H1 (cell line): ENCODE results near the gene CRABP2.

Experiments
- CEBPB ChIP-seq: IDR thresholded peaks from 2 replicates; pipeline ENCODE4 v1.6.1; 2012; ENCODE audit warnings: low read depth, low read length
- HDAC2 ChIP-seq, 2 experiments: fragments of 300-600 bp in 1 of 2; sonication (generic) in 1 of 2; IDR thresholded peaks; 2 replicates each; pipeline ENCODE4 v1.6.1; 2011 to 2012; ENCODE audit warnings: low read depth in 2 of 2, low read length in 2 of 2, mild to moderate bottlenecking in 2 of 2, moderate library complexity in 2 of 2, borderline replicate concordance in 1 of 2, inconsistent platforms in 1 of 2
- NRF1 ChIP-seq: IDR thresholded peaks from 2 replicates; pipeline ENCODE4 v1.6.1; 2011; ENCODE audit warnings: mild to moderate bottlenecking, low read depth, low read length, improper control_type of control experiment
- POLR2A ChIP-seq, 2 experiments: IDR thresholded peaks; 1 replicate in 1 of 2; 2 replicates in 1 of 2; pipeline ENCODE4 v1.6.1; 2011; ENCODE audit warnings: low read depth in 2 of 2, low read length in 2 of 2, mild to moderate bottlenecking in 2 of 2; ENCODE audit errors: control extremely low read depth in 1 of 2
- SP1 ChIP-seq: IDR thresholded peaks from 2 replicates; pipeline ENCODE4 v1.6.1; 2011; ENCODE audit warnings: low read depth, low read length
- SP4 ChIP-seq: IDR thresholded peaks from 2 replicates; pipeline ENCODE4 v1.6.1; 2012; ENCODE audit warnings: low read length, inconsistent platforms
- ZNF274 ChIP-seq: IDR thresholded peaks from 2 replicates; pipeline ENCODE4 v1.7.0; 2012; ENCODE audit warnings: low read length, borderline replicate concordance; ENCODE audit errors: extremely low read depth
- TF ChIP-seq, protein P1 (sequence below), 3 experiments: IDR thresholded peaks; 1 replicate in 2 of 3; 2 replicates in 1 of 3; pipeline versions ENCODE4 v1.5.1 to v1.6.1; 2011; ENCODE audit warnings: low read length in 3 of 3, mild to moderate bottlenecking in 3 of 3, inconsistent platforms in 2 of 3, low read depth in 1 of 3, moderate library complexity in 1 of 3; ENCODE audit not compliant: insufficient read depth in 1 of 3; ENCODE audit errors: control extremely low read depth in 1 of 3
- TF ChIP-seq, protein P2 (sequence below): IDR thresholded peaks from 2 replicates; pipeline ENCODE4 v1.6.1; 2012; ENCODE audit warnings: low read length, inconsistent platforms

DNA sequence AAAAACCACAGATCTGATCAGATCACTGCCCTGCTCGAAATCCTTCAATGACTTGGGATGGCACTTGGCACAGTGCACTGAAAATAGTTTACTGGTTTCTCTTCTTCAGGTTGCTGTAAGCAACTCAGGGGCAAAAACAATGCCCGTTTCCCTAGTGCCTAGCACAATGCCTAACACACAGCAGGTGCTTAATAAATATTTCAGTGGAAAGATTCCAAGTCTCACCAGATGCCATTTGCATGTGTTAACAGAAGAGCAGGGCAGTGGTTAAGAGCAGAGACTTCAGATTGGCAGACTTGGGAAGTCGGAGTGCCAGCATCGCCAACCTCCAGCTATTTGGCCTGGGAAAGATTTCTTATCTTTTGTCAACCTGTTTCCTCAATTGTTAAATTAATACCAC, 12.0 kb upstream of the CRABP2 start:
- no peak for TF ChIP-seq SP1
- TF ChIP-seq, protein P1, sequence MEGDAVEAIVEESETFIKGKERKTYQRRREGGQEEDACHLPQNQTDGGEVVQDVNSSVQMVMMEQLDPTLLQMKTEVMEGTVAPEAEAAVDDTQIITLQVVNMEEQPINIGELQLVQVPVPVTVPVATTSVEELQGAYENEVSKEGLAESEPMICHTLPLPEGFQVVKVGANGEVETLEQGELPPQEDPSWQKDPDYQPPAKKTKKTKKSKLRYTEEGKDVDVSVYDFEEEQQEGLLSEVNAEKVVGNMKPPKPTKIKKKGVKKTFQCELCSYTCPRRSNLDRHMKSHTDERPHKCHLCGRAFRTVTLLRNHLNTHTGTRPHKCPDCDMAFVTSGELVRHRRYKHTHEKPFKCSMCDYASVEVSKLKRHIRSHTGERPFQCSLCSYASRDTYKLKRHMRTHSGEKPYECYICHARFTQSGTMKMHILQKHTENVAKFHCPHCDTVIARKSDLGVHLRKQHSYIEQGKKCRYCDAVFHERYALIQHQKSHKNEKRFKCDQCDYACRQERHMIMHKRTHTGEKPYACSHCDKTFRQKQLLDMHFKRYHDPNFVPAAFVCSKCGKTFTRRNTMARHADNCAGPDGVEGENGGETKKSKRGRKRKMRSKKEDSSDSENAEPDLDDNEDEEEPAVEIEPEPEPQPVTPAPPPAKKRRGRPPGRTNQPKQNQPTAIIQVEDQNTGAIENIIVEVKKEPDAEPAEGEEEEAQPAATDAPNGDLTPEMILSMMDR (IDR thresholded peaks at IDR 0.05; ENCODE audit: control extremely low read depth in 1 of 3, insufficient read depth in 1 of 3, low read depth in 1 of 3, low read length in 3 of 3) = no peak
- TF ChIP-seq NRF1 = no peak
- no peak for TF ChIP-seq HDAC2 (IDR thresholded peaks at IDR 0.05; ENCODE audit: borderline replicate concordance in 1 of 2, low read depth in 2 of 2, low read length in 2 of 2)
- no peak for TF ChIP-seq POLR2A (IDR thresholded peaks at IDR 0.05; ENCODE audit: control extremely low read depth in 1 of 2, low read depth in 2 of 2, low read length in 2 of 2)
- TF ChIP-seq, protein P2, sequence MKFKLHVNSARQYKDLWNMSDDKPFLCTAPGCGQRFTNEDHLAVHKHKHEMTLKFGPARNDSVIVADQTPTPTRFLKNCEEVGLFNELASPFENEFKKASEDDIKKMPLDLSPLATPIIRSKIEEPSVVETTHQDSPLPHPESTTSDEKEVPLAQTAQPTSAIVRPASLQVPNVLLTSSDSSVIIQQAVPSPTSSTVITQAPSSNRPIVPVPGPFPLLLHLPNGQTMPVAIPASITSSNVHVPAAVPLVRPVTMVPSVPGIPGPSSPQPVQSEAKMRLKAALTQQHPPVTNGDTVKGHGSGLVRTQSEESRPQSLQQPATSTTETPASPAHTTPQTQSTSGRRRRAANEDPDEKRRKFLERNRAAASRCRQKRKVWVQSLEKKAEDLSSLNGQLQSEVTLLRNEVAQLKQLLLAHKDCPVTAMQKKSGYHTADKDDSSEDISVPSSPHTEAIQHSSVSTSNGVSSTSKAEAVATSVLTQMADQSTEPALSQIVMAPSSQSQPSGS = no peak
- TF ChIP-seq CEBPB = no peak
- TF ChIP-seq SP4 = no peak
- TF ChIP-seq ZNF274 = no peak
